GM12864 (cell line): Measurements from ENCODE around the gene GALR1.
"Not testable (repeated sequence)": the region's sequence is repeated elsewhere in the genome, so short reads cannot be mapped to it uniquely, and the experiment has no call there.

ENCODE experiments used
- DNase-seq: peaks from one replicate; pipeline ENCODE4 v3.0.0-alpha.2; 2011; ENCODE audit warnings: low read depth
- H3K4me3 ChIP-seq: 2 replicates; pipeline ENCODE4 v1.5.1; 2011; ENCODE audit warnings: mild to moderate bottlenecking, low read depth, low read length, control low read depth
- TF ChIP-seq, protein P1 (sequence below): IDR thresholded peaks from 2 replicates; pipeline ENCODE4 v1.5.1; 2011; ENCODE audit warnings: low read depth, mild to moderate bottlenecking, moderate library complexity, low read length, control low read depth, inconsistent platforms; ENCODE audit errors: missing control alignments

The GALR1 gene

GRCh38 chr18:77223221-77223639 is 26.4 kb upstream of the GALR1 start:
- no peak overlapping the region for H3K4me3 ChIP-seq
- no peak for DNase-seq
- TF ChIP-seq, protein P1, sequence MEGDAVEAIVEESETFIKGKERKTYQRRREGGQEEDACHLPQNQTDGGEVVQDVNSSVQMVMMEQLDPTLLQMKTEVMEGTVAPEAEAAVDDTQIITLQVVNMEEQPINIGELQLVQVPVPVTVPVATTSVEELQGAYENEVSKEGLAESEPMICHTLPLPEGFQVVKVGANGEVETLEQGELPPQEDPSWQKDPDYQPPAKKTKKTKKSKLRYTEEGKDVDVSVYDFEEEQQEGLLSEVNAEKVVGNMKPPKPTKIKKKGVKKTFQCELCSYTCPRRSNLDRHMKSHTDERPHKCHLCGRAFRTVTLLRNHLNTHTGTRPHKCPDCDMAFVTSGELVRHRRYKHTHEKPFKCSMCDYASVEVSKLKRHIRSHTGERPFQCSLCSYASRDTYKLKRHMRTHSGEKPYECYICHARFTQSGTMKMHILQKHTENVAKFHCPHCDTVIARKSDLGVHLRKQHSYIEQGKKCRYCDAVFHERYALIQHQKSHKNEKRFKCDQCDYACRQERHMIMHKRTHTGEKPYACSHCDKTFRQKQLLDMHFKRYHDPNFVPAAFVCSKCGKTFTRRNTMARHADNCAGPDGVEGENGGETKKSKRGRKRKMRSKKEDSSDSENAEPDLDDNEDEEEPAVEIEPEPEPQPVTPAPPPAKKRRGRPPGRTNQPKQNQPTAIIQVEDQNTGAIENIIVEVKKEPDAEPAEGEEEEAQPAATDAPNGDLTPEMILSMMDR, result no peak

DNA sequence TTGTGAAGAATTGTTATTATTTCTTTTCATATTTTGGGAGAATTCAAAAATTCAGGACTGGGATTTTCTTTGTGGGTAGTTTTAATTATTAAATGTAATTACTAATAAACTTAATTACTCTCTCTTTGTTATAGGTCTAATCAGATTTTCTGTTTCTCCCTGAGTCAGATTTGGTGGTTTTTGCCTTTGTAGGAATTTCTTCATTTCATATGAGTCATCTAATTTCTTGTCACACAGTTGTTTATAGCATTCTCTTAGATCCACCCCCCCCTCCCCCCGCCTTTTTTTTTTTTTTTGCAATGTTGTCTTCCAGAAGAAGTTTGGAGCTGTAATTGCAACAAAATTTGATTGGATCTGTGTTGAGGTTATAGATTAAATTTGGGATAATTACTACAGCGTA is 26.0 kb upstream of the GALR1 start:
- no peak overlapping the region for H3K4me3 ChIP-seq
- TF ChIP-seq, protein P1, result no peak
- no peak for DNase-seq

DNA sequence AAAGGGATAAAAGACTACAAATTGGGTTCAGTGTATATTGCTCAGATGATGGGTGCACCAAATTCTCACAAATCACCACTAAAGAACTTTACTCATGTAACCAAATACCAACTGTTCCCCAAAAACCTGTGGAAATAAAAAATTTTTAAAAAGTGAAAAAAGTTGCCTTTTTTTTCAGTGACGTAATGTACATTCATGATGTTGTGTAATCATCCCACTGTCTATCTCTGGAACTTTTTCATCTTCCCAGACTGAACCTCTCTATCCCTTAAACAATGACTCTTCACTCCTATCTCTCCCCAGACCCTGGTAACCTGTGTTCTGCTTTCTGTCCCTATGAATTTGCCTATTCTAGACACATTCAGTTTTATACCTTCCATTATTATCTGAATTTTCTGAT is 19.0 kb upstream of the GALR1 start:
- TF ChIP-seq, protein P1, result no peak
- H3K4me3 ChIP-seq, result no peak overlapping the region
- DNase-seq, result no peak

DNA sequence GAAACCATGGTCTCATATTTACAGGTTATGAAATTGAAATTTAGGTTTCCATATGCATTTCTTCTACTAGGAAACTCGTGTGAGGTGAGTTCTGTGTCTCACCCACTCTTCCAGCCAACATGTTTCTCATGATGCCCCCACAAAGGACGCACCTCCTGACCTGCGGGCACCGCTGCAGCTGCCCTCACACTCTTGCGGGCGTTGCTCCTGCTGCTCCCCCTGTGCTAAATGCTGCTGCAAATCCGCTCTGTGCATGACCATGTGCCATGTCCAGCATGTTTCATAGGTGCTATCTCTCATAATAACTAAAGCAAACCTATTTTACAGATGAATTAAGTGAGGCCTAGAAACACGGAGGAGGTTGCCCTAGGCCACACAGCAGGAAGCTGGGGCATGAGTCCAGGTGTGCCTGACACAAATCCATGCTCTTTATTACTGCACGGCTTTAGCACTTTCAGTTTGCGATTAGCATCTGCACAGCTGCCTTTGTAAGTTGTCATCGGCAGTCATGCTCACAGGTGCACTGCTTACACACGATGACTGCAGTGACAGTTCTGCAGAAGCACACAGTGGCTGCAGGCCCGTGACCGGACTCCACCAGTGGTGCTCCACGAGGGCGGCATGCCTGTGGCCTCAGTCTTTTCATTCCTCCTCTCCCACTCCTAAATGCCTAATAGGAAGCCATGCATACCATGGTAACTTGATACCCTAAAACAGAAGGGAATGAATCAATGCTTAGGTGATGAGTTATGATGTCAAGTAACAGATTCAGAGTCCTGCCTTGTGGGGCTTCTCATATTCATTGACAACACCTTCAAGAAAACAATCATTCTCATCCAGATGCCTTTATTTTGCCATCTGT is 14.9 kb upstream of the GALR1 start:
- TF ChIP-seq, protein P1, result no peak
- no peak for DNase-seq
- no peak overlapping the region for H3K4me3 ChIP-seq

DNA sequence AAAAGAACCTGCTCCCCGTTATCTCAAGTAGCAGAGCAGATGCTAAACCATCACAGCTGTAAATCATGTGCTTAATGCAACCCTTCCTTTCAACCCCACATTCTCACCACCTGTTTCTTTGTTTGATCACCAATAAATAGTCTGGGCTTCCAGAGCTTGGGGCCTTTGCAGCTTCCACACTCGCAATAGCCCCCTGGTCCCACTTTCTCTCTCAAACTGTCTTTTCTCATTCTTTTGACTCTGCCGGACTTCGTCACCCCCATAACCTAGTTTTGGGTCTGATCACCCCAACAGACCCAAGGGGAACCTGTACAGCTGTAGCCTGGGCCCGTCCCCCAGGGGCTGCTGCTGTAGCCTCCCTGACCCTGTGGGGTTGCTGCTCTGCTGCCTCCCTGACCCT is 10.4 kb upstream of the GALR1 start:
- not testable (repeated sequence) for DNase-seq, H3K4me3 ChIP-seq

- no peak for DNase-seq
- TF ChIP-seq, protein P1, result no peak
- H3K4me3 ChIP-seq, result no peak overlapping the region; the same call in 1 of the 2 replicates
Measured at GRCh38 chr18:77248873-77249568, 627 bp upstream of the GALR1 start.

GRCh38 chr18:77250501-77250925 is 865 bp downstream of the GALR1 start:
- DNase-seq, result no peak
- no peak overlapping the region for H3K4me3 ChIP-seq
- TF ChIP-seq, protein P1, result no peak
